ENCODE results near the gene GOLGB1.

DNA sequence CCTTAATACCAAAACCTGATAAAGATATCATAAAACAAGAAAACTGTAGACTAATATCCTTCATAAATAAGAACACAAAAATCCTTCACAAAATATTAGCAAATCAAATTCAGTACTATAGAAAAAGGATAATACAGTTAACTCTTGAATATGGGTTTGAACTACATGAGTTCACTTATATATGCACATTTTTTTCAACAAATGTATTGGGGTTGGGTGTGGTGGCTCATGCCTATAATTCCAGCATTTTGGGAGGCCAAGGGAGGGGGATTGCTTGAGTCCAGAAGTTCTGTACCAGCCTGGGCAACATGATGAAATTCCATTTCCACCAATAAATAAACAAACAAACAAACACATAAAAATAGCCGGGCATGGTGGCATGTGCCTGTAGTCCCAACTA is 39.2 kb downstream of the GOLGB1 start:
- TF ChIP-seq, protein P1, sequence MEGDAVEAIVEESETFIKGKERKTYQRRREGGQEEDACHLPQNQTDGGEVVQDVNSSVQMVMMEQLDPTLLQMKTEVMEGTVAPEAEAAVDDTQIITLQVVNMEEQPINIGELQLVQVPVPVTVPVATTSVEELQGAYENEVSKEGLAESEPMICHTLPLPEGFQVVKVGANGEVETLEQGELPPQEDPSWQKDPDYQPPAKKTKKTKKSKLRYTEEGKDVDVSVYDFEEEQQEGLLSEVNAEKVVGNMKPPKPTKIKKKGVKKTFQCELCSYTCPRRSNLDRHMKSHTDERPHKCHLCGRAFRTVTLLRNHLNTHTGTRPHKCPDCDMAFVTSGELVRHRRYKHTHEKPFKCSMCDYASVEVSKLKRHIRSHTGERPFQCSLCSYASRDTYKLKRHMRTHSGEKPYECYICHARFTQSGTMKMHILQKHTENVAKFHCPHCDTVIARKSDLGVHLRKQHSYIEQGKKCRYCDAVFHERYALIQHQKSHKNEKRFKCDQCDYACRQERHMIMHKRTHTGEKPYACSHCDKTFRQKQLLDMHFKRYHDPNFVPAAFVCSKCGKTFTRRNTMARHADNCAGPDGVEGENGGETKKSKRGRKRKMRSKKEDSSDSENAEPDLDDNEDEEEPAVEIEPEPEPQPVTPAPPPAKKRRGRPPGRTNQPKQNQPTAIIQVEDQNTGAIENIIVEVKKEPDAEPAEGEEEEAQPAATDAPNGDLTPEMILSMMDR (IDR thresholded peaks at IDR 0.05; ENCODE audit: low read depth, low read length, poor library complexity, severe bottlenecking) = no peak
- TF ChIP-seq EZH2phosphoT487 (IDR thresholded peaks at IDR 0.05; ENCODE audit: borderline replicate concordance, low read length) = no peak
